Large intestine (tissue), 3 donors: ENCODE results near the gene HEMGN. TPM values are rescaled to one million over a fixed set of nuclear protein-coding genes. Genes with fewer than 3 reads are reported as not detected.
A peak's percentile ranks its signal among the peaks of the same experiment; 100 is the strongest.
"Not testable (repeated sequence)": the region's sequence is repeated elsewhere in the genome, so short reads cannot be mapped to it uniquely, and the experiment has no call there.

Source experiments
- DNase-seq, 2 donors: peaks; one replicate each; pipeline versions ENCODE4 v3.0.0 to v3.0.0-alpha.2; 2013
- H3K27ac ChIP-seq: one replicate; pipeline ENCODE4 v1.5.1; 2013; ENCODE audit warnings: low read length
- H3K27me3 ChIP-seq: 2 replicates; pipeline ENCODE4 v1.6.1; 2013; ENCODE audit warnings: low read length; ENCODE audit not compliant: control insufficient read depth, insufficient read depth
- H3K36me3 ChIP-seq: 2 replicates; pipeline ENCODE4 v1.6.1; 2013; ENCODE audit warnings: low read length; ENCODE audit not compliant: control insufficient read depth, insufficient read depth
- H3K4me1 ChIP-seq: one replicate; pipeline ENCODE4 v1.6.1; 2013; ENCODE audit warnings: low read length; ENCODE audit not compliant: control insufficient read depth, insufficient read depth
- H3K4me3 ChIP-seq: one replicate; pipeline ENCODE4 v1.5.1; 2013; ENCODE audit warnings: low read length
- H3K9me3 ChIP-seq: one replicate; pipeline ENCODE4 v1.6.1; 2013; ENCODE audit warnings: mild to moderate bottlenecking, low read depth, low read length, moderate library complexity; ENCODE audit not compliant: control insufficient read depth
- WGBS: methylation state at CpG from one replicate; pipeline ENCODE4 v1.1.5; 2013; ENCODE audit warnings: low lambda C conversion rate; ENCODE audit not compliant: insufficient coverage; 5-methylcytosine and 5-hydroxymethylcytosine counted together
- polyA plus RNA-seq: library from polyadenylated mRNA; unstranded; fragments of 120-200 nt; gene quantifications from one replicate; pipeline ENCODE4 v1.2.1, GENCODE V29; 2013

Gene HEMGN
- polyA plus RNA-seq, 1 donor, result 4.4 TPM

GRCh38 chr9:97980918-97981845, 43.2 kb upstream of the HEMGN start:
- Histone ChIP-seq H3K9me3 (peaks cover 3% of the 10 kb centered on the region), H3K4me3 (no peak overlapping the region), H3K36me3 (no peaks in the 10 kb centered on the region), H3K4me1 (peaks cover 8% of the 10 kb centered on the region), H3K27ac (no peak overlapping the region), H3K27me3 (no peaks in the 10 kb centered on the region)
- WGBS, result 60% methylated on average over 1 of the region's 10 CpGs
- DNase-seq, result peak in 1 of 2 donors; percentile 17

GRCh38 chr9:97980479-97980803, 42.5 kb upstream of the HEMGN start:
- Histone ChIP-seq H3K27me3 (no peaks in the 10 kb centered on the region), H3K27ac (no peak overlapping the region), H3K36me3 (no peaks in the 10 kb centered on the region), H3K9me3 (peaks cover 3% of the 10 kb centered on the region), H3K4me1 (peaks cover 5% of the 10 kb centered on the region), H3K4me3 (no peak overlapping the region)
- no CpG with 5 or more reads among the region's 4 CpGs for WGBS
- DNase-seq, result no peak

GRCh38 chr9:97979788-97980478, 42.0 kb upstream of the HEMGN start:
- H3K36me3 ChIP-seq, result no peaks in the 10 kb centered on the region
- no peak overlapping the region for H3K4me3 ChIP-seq
- no peak overlapping the region for H3K27ac ChIP-seq
- peaks cover 3% of the 10 kb centered on the region for H3K4me1 ChIP-seq
- no peaks in the 10 kb centered on the region for H3K27me3 ChIP-seq
- WGBS, result 93% methylated on average over 3 of the region's 7 CpGs
- peaks cover 3% of the 10 kb centered on the region for H3K9me3 ChIP-seq
- no peak for DNase-seq

GRCh38 chr9:97978371-97979130, 40.6 kb upstream of the HEMGN start:
- Histone ChIP-seq H3K27ac (no peak overlapping the region), H3K36me3 (no peaks in the 10 kb centered on the region)
- no CpG with 5 or more reads among the region's 3 CpGs for WGBS

GRCh38 chr9:97976633-97977032, 38.7 kb upstream of the HEMGN start:
- H3K27me3 ChIP-seq, DNase-seq, H3K9me3 ChIP-seq, H3K36me3 ChIP-seq, H3K4me1 ChIP-seq, H3K4me3 ChIP-seq, H3K27ac ChIP-seq: not testable (repeated sequence)
- no CpG with 5 or more reads among the region's 10 CpGs for WGBS

More at GRCh38 chr9:97978371-97979130, 40.6 kb upstream of the HEMGN start:
- Histone ChIP-seq H3K27me3 (no peaks in the 10 kb centered on the region), H3K4me1 (peaks cover 3% of the 10 kb centered on the region), H3K9me3 (peaks cover 3% of the 10 kb centered on the region), H3K4me3 (no peak overlapping the region)
- no peak for DNase-seq

GRCh38 chr9:97975376-97975775, 37.4 kb upstream of the HEMGN start:
- no peaks in the 10 kb centered on the region for H3K9me3 ChIP-seq
- H3K27me3 ChIP-seq, result peaks cover 3% of the 10 kb centered on the region
- H3K27ac ChIP-seq, result no peak overlapping the region
- no peak for DNase-seq
- no peaks in the 10 kb centered on the region for H3K4me1 ChIP-seq
- no peaks in the 10 kb centered on the region for H3K36me3 ChIP-seq
- no peak overlapping the region for H3K4me3 ChIP-seq
- WGBS, result no CpG with 5 or more reads among the region's 1 CpG

- H3K36me3 ChIP-seq, result no peaks in the 10 kb centered on the region
- H3K4me3 ChIP-seq, result no peak overlapping the region
- no peak for DNase-seq
- WGBS, result 96% methylated on average over 3 of the region's 4 CpGs
- no peaks in the 10 kb centered on the region for H3K9me3 ChIP-seq
- H3K27me3 ChIP-seq, result peaks cover 3% of the 10 kb centered on the region
- no peak overlapping the region for H3K27ac ChIP-seq
- H3K4me1 ChIP-seq, result no peaks in the 10 kb centered on the region
Observed at GRCh38 chr9:97972753-97973152, 34.8 kb upstream of the HEMGN start.

GRCh38 chr9:97970165-97970564, 32.2 kb upstream of the HEMGN start:
- H3K27me3 ChIP-seq, result peaks cover 3% of the 10 kb centered on the region
- WGBS, result no CpG with 5 or more reads among the region's 7 CpGs
- no peak for DNase-seq
- H3K9me3 ChIP-seq, result no peaks in the 10 kb centered on the region
- H3K4me1 ChIP-seq, result no peaks in the 10 kb centered on the region
- H3K36me3 ChIP-seq, result no peaks in the 10 kb centered on the region
- no peak overlapping the region for H3K4me3 ChIP-seq
- no peak overlapping the region for H3K27ac ChIP-seq

GRCh38 chr9:97969014-97969413, 31.0 kb upstream of the HEMGN start:
- H3K27ac ChIP-seq, result no peak overlapping the region
- DNase-seq, result no peak
- no CpG with 5 or more reads among the region's 2 CpGs for WGBS
- no peaks in the 10 kb centered on the region for H3K36me3 ChIP-seq
- H3K4me3 ChIP-seq, result no peak overlapping the region
- no peaks in the 10 kb centered on the region for H3K4me1 ChIP-seq
- H3K27me3 ChIP-seq, result peaks cover 3% of the 10 kb centered on the region
- no peaks in the 10 kb centered on the region for H3K9me3 ChIP-seq

- no CpG with 5 or more reads among the region's 1 CpG for WGBS
- Histone ChIP-seq H3K27ac (no peak overlapping the region), H3K27me3 (no peaks in the 10 kb centered on the region), H3K36me3 (no peaks in the 10 kb centered on the region), H3K4me3 (no peak overlapping the region), H3K4me1 (no peaks in the 10 kb centered on the region), H3K9me3 (no peaks in the 10 kb centered on the region)
- DNase-seq, result no peak
Observed at GRCh38 chr9:97966493-97966892, 28.5 kb upstream of the HEMGN start.
